Immature natural killer cell (primary cell): ENCODE data around the gene MGME1. TPM values are rescaled to one million over a fixed set of nuclear protein-coding genes. Genes with fewer than 3 reads are reported as not detected.
"Not testable (repeated sequence)": the region's sequence is repeated elsewhere in the genome, so short reads cannot be mapped to it uniquely, and the experiment has no call there.

Experiments used
- DNase-seq, 3 donors: peaks; one replicate each; pipeline ENCODE4 v3.0.0; 2022; ENCODE audit warnings: mixed read lengths in 1 of 3
- H3K27ac Mint-ChIP-seq, 6 donors: one replicate each; pipeline ENCODE4 v1.8.0; 2020; ENCODE audit warnings: mixed read lengths in 6 of 6, mild to moderate bottlenecking in 5 of 6, inconsistent platforms in 4 of 6, moderate library complexity in 3 of 6
- H3K27me3 Mint-ChIP-seq, 3 donors: one replicate each; pipeline ENCODE4 v1.8.0; 2020 to 2021; ENCODE audit warnings: low read depth in 3 of 3, mild to moderate bottlenecking in 3 of 3, mixed read lengths in 3 of 3, moderate library complexity in 3 of 3, inconsistent platforms in 1 of 3
- H3K36me3 Mint-ChIP-seq, 3 donors: one replicate each; pipeline ENCODE4 v1.8.0; 2020; ENCODE audit warnings: mixed read lengths in 3 of 3, inconsistent platforms in 2 of 3, mild to moderate bottlenecking in 2 of 3
- H3K4me1 Mint-ChIP-seq, 2 donors: one replicate each; pipeline ENCODE4 v1.8.0; 2020; ENCODE audit warnings: inconsistent platforms in 2 of 2, mild to moderate bottlenecking in 2 of 2, mixed read lengths in 2 of 2, moderate library complexity in 1 of 2
- H3K4me3 Mint-ChIP-seq, 5 donors: one replicate each; pipeline ENCODE4 v1.8.0; 2020; ENCODE audit warnings: mild to moderate bottlenecking in 5 of 5, mixed read lengths in 5 of 5, inconsistent platforms in 3 of 5, moderate library complexity in 3 of 5
- H3K9me3 Mint-ChIP-seq, 6 donors: one replicate each; pipeline ENCODE4 v1.8.0; 2020; ENCODE audit warnings: mild to moderate bottlenecking in 6 of 6, mixed read lengths in 6 of 6, inconsistent platforms in 4 of 6, moderate library complexity in 3 of 6
- polyA plus RNA-seq, 3 donors: library from polyadenylated mRNA; unstranded; fragments of 300-500 nt; fragmentation: Illumina TruSeq; gene quantifications; one replicate each; pipeline ENCODE4 v1.2.3, GENCODE V29; 2021

Gene MGME1
- polyA plus RNA-seq, 3 donors from 2014 or later: 2.9 to 19.9 (median 19.2) TPM

GRCh38 chr20:17959257-17959627 is 9.6 kb upstream of the MGME1 start:
- H3K9me3 Mint-ChIP-seq: no peaks in the 10 kb centered on the region
- H3K4me1 Mint-ChIP-seq: peaks cover 88 to 89% of the 10 kb centered on the region in 2 donors
- peak overlapping the region; percentile 11 to 51 (median 31) for H3K4me3 Mint-ChIP-seq
- DNase-seq: no peak
- H3K27ac Mint-ChIP-seq: peak overlapping the region; percentile 47 to 90 (median 82)
- no peaks in the 10 kb centered on the region for H3K27me3 Mint-ChIP-seq
- peaks cover 8 to 16% (median 11%) of the 10 kb centered on the region in 3 donors for H3K36me3 Mint-ChIP-seq

GRCh38 chr20:17960400-17960885 is 8.4 kb upstream of the MGME1 start:
- not testable (repeated sequence) for DNase-seq, H3K27me3 Mint-ChIP-seq, H3K36me3 Mint-ChIP-seq, H3K9me3 Mint-ChIP-seq
- H3K27ac Mint-ChIP-seq: peak overlapping the region in 4 of 6 donors; percentile 47 to 90 (median 82)
- peak overlapping the region in 1 of 5 donors; percentile 6 for H3K4me3 Mint-ChIP-seq
- peaks cover 92% of the 10 kb centered on the region in 2 donors for H3K4me1 Mint-ChIP-seq

- peak overlapping the region in 2 of 5 donors; percentile 8 to 11 for H3K4me3 Mint-ChIP-seq
- peaks cover 92 to 93% of the 10 kb centered on the region in 2 donors for H3K4me1 Mint-ChIP-seq
- DNase-seq: no peak
- H3K9me3 Mint-ChIP-seq: no peaks in the 10 kb centered on the region
- H3K27ac Mint-ChIP-seq: peak overlapping the region; percentile 58 to 92 (median 72)
- peaks cover 0 to 1% (median under 1%) of the 10 kb centered on the region in 3 donors for H3K36me3 Mint-ChIP-seq
- H3K27me3 Mint-ChIP-seq: no peaks in the 10 kb centered on the region
These were observed 7.8 kb upstream of the MGME1 start for GRCh38 chr20:17960927-17961586.

- no peaks in the 10 kb centered on the region for H3K27me3 Mint-ChIP-seq
- H3K27ac Mint-ChIP-seq: peak overlapping the region; percentile 58 to 92 (median 68)
- peaks cover 94 to 96% of the 10 kb centered on the region in 2 donors for H3K4me1 Mint-ChIP-seq
- no peaks in the 10 kb centered on the region for H3K9me3 Mint-ChIP-seq
- peak overlapping the region in 1 of 5 donors; percentile 22 for H3K4me3 Mint-ChIP-seq
- H3K36me3 Mint-ChIP-seq: no peaks in the 10 kb centered on the region
- no peak for DNase-seq
These were observed 7.3 kb upstream of the MGME1 start for GRCh38 chr20:17961587-17961940.

GRCh38 chr20:17963114-17963897 is 5.5 kb upstream of the MGME1 start:
- no peaks in the 10 kb centered on the region for H3K36me3 Mint-ChIP-seq
- H3K4me3 Mint-ChIP-seq: peak overlapping the region; percentile 42 to 91 (median 81)
- H3K27ac Mint-ChIP-seq: peak overlapping the region; percentile 84 to 96 (median 92)
- DNase-seq: no peak
- H3K9me3 Mint-ChIP-seq: no peaks in the 10 kb centered on the region
- H3K4me1 Mint-ChIP-seq: peaks cover 92 to 94% of the 10 kb centered on the region in 2 donors
- peaks cover 0 to 4% (median 3%) of the 10 kb centered on the region in 3 donors for H3K27me3 Mint-ChIP-seq

GRCh38 chr20:17964073-17964472 is 4.7 kb upstream of the MGME1 start:
- no peaks in the 10 kb centered on the region for H3K9me3 Mint-ChIP-seq
- H3K4me3 Mint-ChIP-seq: peak overlapping the region; percentile 81 to 96 (median 91)
- no peaks in the 10 kb centered on the region for H3K36me3 Mint-ChIP-seq
- H3K27ac Mint-ChIP-seq: peak overlapping the region; percentile 82 to 96 (median 92)
- peaks cover 84 to 88% of the 10 kb centered on the region in 2 donors for H3K4me1 Mint-ChIP-seq
- H3K27me3 Mint-ChIP-seq: peaks cover 4 to 10% (median 9%) of the 10 kb centered on the region in 3 donors
- DNase-seq: no peak

- Mint-ChIP-seq H3K9me3 (no peaks in the 10 kb centered on the region), H3K4me1 (peaks cover 82 to 84% of the 10 kb centered on the region in 2 donors), H3K27ac (peak overlapping the region; percentile 82 to 96 (median 92)), H3K36me3 (no peaks in the 10 kb centered on the region), H3K27me3 (peaks cover 4 to 14% (median 9%) of the 10 kb centered on the region in 3 donors), H3K4me3 (peak overlapping the region; percentile 81 to 96 (median 91))
- no peak for DNase-seq
These were observed 4.2 kb upstream of the MGME1 start for GRCh38 chr20:17964632-17965031.

- Mint-ChIP-seq H3K27me3 (peaks cover 4 to 18% (median 9%) of the 10 kb centered on the region in 3 donors), H3K27ac (peak overlapping the region; percentile 82 to 96 (median 92)), H3K36me3 (no peaks in the 10 kb centered on the region), H3K4me3 (peak overlapping the region; percentile 81 to 96 (median 91)), H3K4me1 (peaks cover 82 to 84% of the 10 kb centered on the region in 2 donors), H3K9me3 (no peaks in the 10 kb centered on the region)
- peak; percentile 19 to 23 (median 19) for DNase-seq
These were observed 3.6 kb upstream of the MGME1 start for GRCh38 chr20:17965042-17965697.

- H3K4me1 Mint-ChIP-seq: peaks cover 84 to 86% of the 10 kb centered on the region in 2 donors
- H3K27ac Mint-ChIP-seq: peak overlapping the region; percentile 82 to 96 (median 92)
- peak; percentile 38 to 44 (median 43) for DNase-seq
- H3K27me3 Mint-ChIP-seq: peaks cover 4 to 19% (median 9%) of the 10 kb centered on the region in 3 donors
- no peaks in the 10 kb centered on the region for H3K9me3 Mint-ChIP-seq
- no peaks in the 10 kb centered on the region for H3K36me3 Mint-ChIP-seq
- peak overlapping the region; percentile 81 to 96 (median 91) for H3K4me3 Mint-ChIP-seq
These were observed 2.1 kb upstream of the MGME1 start for GRCh38 chr20:17966432-17967310.

GRCh38 chr20:17967521-17968365 is 1.1 kb upstream of the MGME1 start:
- peaks cover 0 to 3% (median 0%) of the 10 kb centered on the region in 3 donors for H3K36me3 Mint-ChIP-seq
- peak overlapping the region; percentile 82 to 96 (median 92) for H3K27ac Mint-ChIP-seq
- DNase-seq: peak; percentile 9 to 16 (median 12)
- H3K27me3 Mint-ChIP-seq: peaks cover 4 to 19% (median 9%) of the 10 kb centered on the region in 3 donors
- peak overlapping the region; percentile 81 to 96 (median 91) for H3K4me3 Mint-ChIP-seq
- peaks cover 83 to 86% of the 10 kb centered on the region in 2 donors for H3K4me1 Mint-ChIP-seq
- no peaks in the 10 kb centered on the region for H3K9me3 Mint-ChIP-seq

- H3K27ac Mint-ChIP-seq: peak overlapping the region; percentile 84 to 97 (median 96)
- H3K9me3 Mint-ChIP-seq: no peaks in the 10 kb centered on the region
- DNase-seq: no peak
- peaks cover 4 to 19% (median 9%) of the 10 kb centered on the region in 3 donors for H3K27me3 Mint-ChIP-seq
- peaks cover 78 to 80% of the 10 kb centered on the region in 2 donors for H3K4me1 Mint-ChIP-seq
- peak overlapping the region; percentile 88 to 96 (median 94) for H3K4me3 Mint-ChIP-seq
- peaks cover 0 to 4% (median 3%) of the 10 kb centered on the region in 3 donors for H3K36me3 Mint-ChIP-seq
These were observed 563 bp downstream of the MGME1 start for GRCh38 chr20:17969278-17969883.
